Loucy (cell line): Measurements from ENCODE around the gene FAHD1.

Experiments
- H2AFZ ChIP-seq: fragments of 200-600 bp; sonication (generic); 2 replicates; pipeline ENCODE4 v1.6.0; 2016; ENCODE audit warnings: antibody characterized with exemption, mild to moderate bottlenecking, low read length, moderate library complexity
- H3F3A ChIP-seq: fragments of 200-600 bp; 2 replicates; pipeline ENCODE4 v1.6.0; 2016; ENCODE audit warnings: antibody characterized with exemption, low read depth, mild to moderate bottlenecking
- H3K27me3 ChIP-seq: fragments of 200-600 bp; sonication (generic); 2 replicates; pipeline ENCODE4 v1.6.1; 2014; ENCODE audit warnings: low read length, mild to moderate bottlenecking; ENCODE audit not compliant: insufficient read depth, poor library complexity, severe bottlenecking
- H3K36me3 ChIP-seq: fragments of 200-600 bp; sonication (generic); 2 replicates; pipeline ENCODE4 v1.6.1; 2016; ENCODE audit warnings: low read length; ENCODE audit not compliant: insufficient read depth
- H3K4me1 ChIP-seq: fragments of 200-600 bp; sonication (generic); 2 replicates; pipeline ENCODE4 v1.5.1; 2014; ENCODE audit warnings: low read length, mild to moderate bottlenecking; ENCODE audit not compliant: insufficient read depth, poor library complexity, severe bottlenecking
- H3K4me2 ChIP-seq: fragments of 200-600 bp; sonication (generic); 2 replicates; pipeline ENCODE4 v1.6.0; 2014; ENCODE audit warnings: antibody characterized with exemption, low read length, low read depth, mild to moderate bottlenecking; ENCODE audit not compliant: poor library complexity, severe bottlenecking
- H3K4me3 ChIP-seq: fragments of 200-600 bp; sonication (generic); 2 replicates; pipeline ENCODE4 v1.5.1; 2014; ENCODE audit warnings: low read length, mild to moderate bottlenecking, mixed read lengths; ENCODE audit not compliant: poor library complexity, severe bottlenecking
- H3K79me2 ChIP-seq: fragments of 200-600 bp; sonication (generic); 2 replicates; pipeline ENCODE4 v1.6.1; 2014; ENCODE audit warnings: low read length; ENCODE audit not compliant: insufficient read depth
- H3K9ac ChIP-seq: fragments of 200-600 bp; sonication (generic); 2 replicates; pipeline ENCODE4 v1.6.0; 2014; ENCODE audit warnings: mild to moderate bottlenecking, low read depth, low read length, moderate library complexity; ENCODE audit not compliant: poor library complexity, severe bottlenecking
- H3K9me2 ChIP-seq: fragments of 200-600 bp; sonication (generic); replicated peaks from 2 replicates; pipeline ENCODE4 v1.6.1; 2016; ENCODE audit warnings: low read depth, low read length, mixed read lengths
- H3K9me3 ChIP-seq: fragments of 200-600 bp; sonication (generic); 2 replicates; pipeline ENCODE4 v1.6.1; 2014; ENCODE audit warnings: mild to moderate bottlenecking, antibody characterized with exemption, low read length, low read depth; ENCODE audit not compliant: insufficient read depth
- H4K20me1 ChIP-seq: fragments of 200-600 bp; sonication (generic); 2 replicates; pipeline ENCODE4 v1.6.0; 2014; ENCODE audit warnings: antibody characterized with exemption, low read length, mild to moderate bottlenecking; ENCODE audit not compliant: insufficient read depth, poor library complexity, severe bottlenecking
- CTCF ChIP-seq: fragments of 200-600 bp; sonication (generic); conservative IDR thresholded peaks from 2 replicates; pipeline ENCODE4 v1.5.1; 2014; ENCODE audit warnings: mild to moderate bottlenecking, antibody characterized with exemption, low read length
- EZH2phosphoT487 ChIP-seq: fragments of 200-600 bp; IDR thresholded peaks from 2 replicates; pipeline ENCODE4 v1.6.1; 2018; ENCODE audit warnings: antibody characterized with exemption, mild to moderate bottlenecking, moderate library complexity, borderline replicate concordance

Gene FAHD1

GRCh38 chr16:1862394-1862793 is 35.4 kb downstream of the FAHD1 start:
- no peaks in the 10 kb centered on the region for H3K9me2 ChIP-seq
- H3K36me3 ChIP-seq, result no peaks in the 10 kb centered on the region
- H3K9me3 ChIP-seq, result no peaks in the 10 kb centered on the region
- H2AFZ ChIP-seq, result no peak overlapping the region
- no peaks in the 10 kb centered on the region for H3K4me1 ChIP-seq
- TF ChIP-seq CTCF (no peak), EZH2phosphoT487 (no peak)
- H3K9ac ChIP-seq, result no peak overlapping the region
- no peak overlapping the region for H3K4me2 ChIP-seq
- H3F3A ChIP-seq, result no peaks in the 10 kb centered on the region
- no peak overlapping the region for H3K4me3 ChIP-seq
- no peaks in the 10 kb centered on the region for H3K79me2 ChIP-seq
- H4K20me1 ChIP-seq, result no peaks in the 10 kb centered on the region
- no peaks in the 10 kb centered on the region for H3K27me3 ChIP-seq

- Histone ChIP-seq H3K27me3 (no peaks in the 10 kb centered on the region), H3K4me3 (no peak overlapping the region), H3K4me1 (no peaks in the 10 kb centered on the region), H3K9me3 (no peaks in the 10 kb centered on the region), H3K4me2 (no peak overlapping the region), H2AFZ (no peak overlapping the region), H4K20me1 (no peaks in the 10 kb centered on the region), H3K36me3 (no peaks in the 10 kb centered on the region), H3K9me2 (no peaks in the 10 kb centered on the region), H3F3A (no peaks in the 10 kb centered on the region), H3K9ac (no peak overlapping the region), H3K79me2 (no peaks in the 10 kb centered on the region)
- TF ChIP-seq CTCF, result 0 out of 2 replicates have a peak, but pooled peaks have one; percentile 24
- TF ChIP-seq EZH2phosphoT487, result no peak
These were observed 36.9 kb downstream of the FAHD1 start for GRCh38 chr16:1863681-1864460.

GRCh38 chr16:1865902-1866690 is 39.1 kb downstream of the FAHD1 start:
- no peaks in the 10 kb centered on the region for H3K36me3 ChIP-seq
- H3K9me2 ChIP-seq, result no peaks in the 10 kb centered on the region
- TF ChIP-seq EZH2phosphoT487, result no peak
- no peak for TF ChIP-seq CTCF
- H3K9me3 ChIP-seq, result no peaks in the 10 kb centered on the region
- no peaks in the 10 kb centered on the region for H3K27me3 ChIP-seq
- H3K4me1 ChIP-seq, result no peaks in the 10 kb centered on the region
- H3K9ac ChIP-seq, result no peak overlapping the region
- no peaks in the 10 kb centered on the region for H3F3A ChIP-seq
- H3K4me3 ChIP-seq, result no peak overlapping the region
- H3K4me2 ChIP-seq, result no peak overlapping the region
- H3K79me2 ChIP-seq, result no peaks in the 10 kb centered on the region
- no peaks in the 10 kb centered on the region for H4K20me1 ChIP-seq
- no peak overlapping the region for H2AFZ ChIP-seq
